Ovary (tissue), 3 donors: ENCODE measurements around the gene CELF2.

Experiments
- CTCF ChIP-seq, 3 donors: fragments of 450-650 bp in 2 of 3; fragments of 200-600 bp in 1 of 3; IDR thresholded peaks; one replicate each; pipeline versions ENCODE4 v1.5.1 to v1.8.0; 2016 to 2022; ENCODE audit warnings: antibody characterized with exemption in 3 of 3, mild to moderate bottlenecking in 1 of 3
- EP300 ChIP-seq: sonication (generic); formaldehyde crosslinking; IDR thresholded peaks from one replicate; pipeline ENCODE4 v1.6.1; 2017; ENCODE audit warnings: antibody characterized with exemption
- POLR2A ChIP-seq: fragments of 450-650 bp; IDR thresholded peaks from one replicate; pipeline ENCODE4 v1.6.1; 2017; ENCODE audit warnings: antibody characterized with exemption, mild to moderate bottlenecking, moderate library complexity
- donor health status: DM: no; HTN: no; CAD: no.

GRCh38 chr10:11115337-11115736, 97.7 kb downstream of the CELF2 start:
- TF ChIP-seq POLR2A (no peak), CTCF (IDR thresholded peaks at IDR 0.05) (no peak), EP300 (no peak)
